HFF-Myc (cell line): Measurements from ENCODE around the gene PTPRN2.

Experiments
- DNase-seq: peaks from one replicate; pipeline ENCODE4 v3.0.0-alpha.2; 2011; ENCODE audit warnings: low read depth; ENCODE audit errors: extremely low read depth
- H3K4me3 ChIP-seq: replicated peaks from 2 replicates; pipeline ENCODE4 v1.5.1; 2011; ENCODE audit warnings: low read depth, mild to moderate bottlenecking, control low read depth, low read length
- TF ChIP-seq, protein P1 (sequence below): IDR thresholded peaks from 2 replicates; pipeline ENCODE4 v1.5.1; 2012; ENCODE audit warnings: mild to moderate bottlenecking, low read depth, low read length, control low read depth; ENCODE audit errors: missing control alignments

The PTPRN2 gene

DNA sequence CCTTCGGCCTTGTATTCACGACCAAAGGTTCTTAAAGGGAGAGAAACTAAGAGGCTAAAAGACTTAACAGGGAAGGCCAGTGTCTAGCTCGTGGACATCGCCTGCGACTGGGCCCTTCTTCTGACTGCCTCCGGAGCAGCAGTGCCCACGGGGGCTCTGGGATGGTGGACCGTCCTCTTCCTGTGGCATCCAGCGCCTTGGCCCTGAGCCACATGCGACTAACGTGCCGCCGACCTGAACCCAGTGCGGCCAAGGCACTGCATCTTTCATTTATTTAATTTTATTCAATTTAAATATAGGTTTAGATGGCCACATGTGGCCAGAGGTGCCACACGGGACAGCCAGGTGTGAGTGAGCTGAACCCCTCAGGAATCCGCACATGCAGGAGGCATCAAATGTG lies 451.7 kb downstream of the PTPRN2 start:
- no peak for DNase-seq
- no peak overlapping the region for H3K4me3 ChIP-seq
- TF ChIP-seq, protein P1, sequence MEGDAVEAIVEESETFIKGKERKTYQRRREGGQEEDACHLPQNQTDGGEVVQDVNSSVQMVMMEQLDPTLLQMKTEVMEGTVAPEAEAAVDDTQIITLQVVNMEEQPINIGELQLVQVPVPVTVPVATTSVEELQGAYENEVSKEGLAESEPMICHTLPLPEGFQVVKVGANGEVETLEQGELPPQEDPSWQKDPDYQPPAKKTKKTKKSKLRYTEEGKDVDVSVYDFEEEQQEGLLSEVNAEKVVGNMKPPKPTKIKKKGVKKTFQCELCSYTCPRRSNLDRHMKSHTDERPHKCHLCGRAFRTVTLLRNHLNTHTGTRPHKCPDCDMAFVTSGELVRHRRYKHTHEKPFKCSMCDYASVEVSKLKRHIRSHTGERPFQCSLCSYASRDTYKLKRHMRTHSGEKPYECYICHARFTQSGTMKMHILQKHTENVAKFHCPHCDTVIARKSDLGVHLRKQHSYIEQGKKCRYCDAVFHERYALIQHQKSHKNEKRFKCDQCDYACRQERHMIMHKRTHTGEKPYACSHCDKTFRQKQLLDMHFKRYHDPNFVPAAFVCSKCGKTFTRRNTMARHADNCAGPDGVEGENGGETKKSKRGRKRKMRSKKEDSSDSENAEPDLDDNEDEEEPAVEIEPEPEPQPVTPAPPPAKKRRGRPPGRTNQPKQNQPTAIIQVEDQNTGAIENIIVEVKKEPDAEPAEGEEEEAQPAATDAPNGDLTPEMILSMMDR = no peak

DNA sequence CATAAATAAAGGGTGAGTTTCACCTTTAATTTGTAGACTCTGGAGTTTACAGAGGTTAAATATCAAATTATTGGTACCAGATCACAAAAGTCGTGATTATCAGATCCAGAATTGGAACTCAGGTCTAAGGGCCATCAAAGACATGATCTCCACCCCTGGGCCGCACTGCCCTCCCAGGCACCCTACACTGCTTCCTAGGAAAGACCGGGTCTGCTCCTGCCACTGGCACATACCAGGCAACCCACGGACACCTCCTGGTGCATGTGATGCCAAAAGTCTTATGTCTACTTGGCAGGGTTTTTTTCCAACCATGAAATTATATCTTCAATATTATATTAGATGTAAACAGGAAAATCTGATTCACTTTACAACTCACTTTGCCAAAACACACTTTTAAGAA lies 452.8 kb downstream of the PTPRN2 start:
- H3K4me3 ChIP-seq = no peak overlapping the region
- DNase-seq = no peak
- TF ChIP-seq, protein P1 = no peak

DNA sequence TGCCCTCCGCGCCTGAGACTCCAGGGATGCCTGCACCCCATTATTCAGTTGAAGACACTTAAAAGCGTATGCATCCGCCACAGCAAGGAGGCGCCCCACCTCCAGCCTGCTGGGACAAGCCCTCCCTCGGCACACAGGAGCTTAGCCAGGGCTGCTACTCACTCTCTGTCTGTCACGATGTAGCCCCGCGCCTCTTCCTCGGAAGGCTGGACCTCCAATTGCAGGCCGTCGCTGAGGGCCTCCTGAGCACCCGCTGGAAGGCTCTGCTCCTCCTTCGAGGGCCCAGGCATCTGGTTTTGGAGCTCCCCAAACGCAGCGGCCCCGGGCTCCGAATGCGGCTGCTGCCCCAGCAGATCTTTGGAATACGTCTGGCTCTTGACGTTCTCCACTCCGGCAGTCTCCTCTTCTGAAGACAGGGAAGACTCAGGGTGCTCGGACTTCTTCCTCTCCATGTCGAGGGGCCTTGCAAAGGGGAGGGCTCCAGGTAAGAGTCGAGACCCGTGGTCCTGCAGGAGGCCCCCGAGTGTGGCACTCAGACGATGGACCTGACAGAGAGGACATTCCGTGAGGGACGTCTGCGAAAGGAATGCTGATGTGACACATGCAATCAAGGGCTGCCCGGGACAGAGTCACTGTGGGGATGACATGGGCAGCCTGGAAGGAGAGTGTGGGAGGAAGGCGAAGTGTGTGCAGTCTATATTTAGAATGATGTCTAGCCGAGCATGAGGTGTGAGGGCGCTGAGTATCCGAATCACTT lies 453.9 kb downstream of the PTPRN2 start:
- H3K4me3 ChIP-seq = no peak overlapping the region
- TF ChIP-seq, protein P1 = no peak
- DNase-seq = no peak

DNA sequence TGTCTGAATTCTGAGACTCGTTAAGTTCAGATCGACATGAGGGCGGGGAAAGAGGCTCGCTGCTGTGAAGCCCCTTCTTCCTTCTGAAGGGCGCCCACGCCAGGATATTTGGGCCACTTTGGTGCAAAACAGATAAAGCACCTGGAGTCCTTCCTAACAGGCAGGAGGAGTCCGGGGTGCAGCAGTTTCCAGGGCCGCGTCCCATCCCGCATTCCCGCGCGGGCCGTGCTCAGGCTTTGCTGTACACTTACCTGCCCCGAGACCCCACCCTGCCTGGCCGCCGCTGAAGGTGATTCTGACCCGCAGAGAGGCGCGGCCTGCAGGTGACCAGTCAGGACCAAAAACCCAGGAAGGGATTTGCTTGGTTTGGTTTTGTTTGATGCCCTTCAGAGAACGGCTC lies 454.6 kb downstream of the PTPRN2 start:
- DNase-seq = no peak
- no peak overlapping the region for H3K4me3 ChIP-seq
- TF ChIP-seq, protein P1 = no peak

DNA sequence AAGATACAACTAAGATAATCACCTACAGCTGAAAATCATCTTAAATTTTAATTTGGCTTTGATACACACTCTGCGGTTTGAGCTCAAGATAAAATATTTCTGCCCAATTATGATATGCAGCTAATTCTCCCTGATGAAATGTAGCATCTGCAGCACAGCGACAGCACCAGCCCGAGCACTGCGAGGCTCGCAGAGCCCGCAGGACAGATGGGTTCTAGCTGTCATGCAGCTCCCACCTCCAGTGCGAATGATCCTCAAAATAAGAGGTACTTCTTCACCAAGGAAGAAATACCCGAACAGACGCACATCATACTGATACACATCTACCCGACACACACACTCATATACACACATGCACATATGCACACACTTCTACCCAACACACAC lies 457.6 kb downstream of the PTPRN2 start:
- no peak for DNase-seq
- no peak overlapping the region for H3K4me3 ChIP-seq
- TF ChIP-seq, protein P1 = no peak

DNA sequence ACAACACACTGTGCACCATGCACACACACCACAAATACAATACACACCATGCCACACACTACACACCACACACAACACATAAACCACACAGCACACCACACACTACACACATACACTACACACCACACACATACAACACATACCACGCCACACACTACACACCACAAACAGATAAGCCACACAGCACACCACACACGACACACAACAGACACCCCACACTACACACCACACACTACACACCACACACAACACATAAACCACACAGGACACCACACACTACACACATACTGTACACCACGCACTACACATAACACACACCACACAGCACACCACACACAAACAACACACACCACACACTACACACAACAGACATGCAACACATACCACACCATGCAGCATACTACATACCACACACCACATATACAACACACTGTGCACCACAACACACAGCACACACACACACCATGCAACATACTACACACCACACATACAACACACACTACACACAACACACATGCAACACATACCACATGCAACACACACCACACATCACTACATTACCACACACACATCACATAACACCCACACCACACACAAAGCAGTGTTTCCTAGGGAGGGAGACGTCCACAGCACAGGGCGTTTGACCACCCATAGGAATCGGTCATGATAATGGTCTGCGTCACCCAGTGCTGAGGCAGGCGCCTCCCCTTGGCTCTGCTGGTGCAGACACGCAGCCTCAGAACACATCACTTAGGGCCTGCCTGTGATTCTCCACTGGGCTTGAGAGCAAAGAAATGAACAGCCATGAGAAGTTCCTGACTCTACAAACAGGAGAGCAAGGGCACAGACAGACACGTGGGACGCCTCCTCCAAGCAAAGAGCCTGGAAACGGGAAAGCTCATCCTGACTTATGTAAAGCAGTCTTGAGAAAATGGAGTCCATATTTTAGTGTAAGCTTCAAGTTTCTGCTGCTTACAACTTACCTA lies 458.3 kb downstream of the PTPRN2 start:
- no peak overlapping the region for H3K4me3 ChIP-seq
- DNase-seq = no peak
- TF ChIP-seq, protein P1 = no peak
